ENCODE data around the gene ZNF791.

- TF ChIP-seq ZNF629 (CRISPR knock-in tag; conservative IDR thresholded peaks at IDR 0.05): no peak
- TF ChIP-seq, protein P1, sequence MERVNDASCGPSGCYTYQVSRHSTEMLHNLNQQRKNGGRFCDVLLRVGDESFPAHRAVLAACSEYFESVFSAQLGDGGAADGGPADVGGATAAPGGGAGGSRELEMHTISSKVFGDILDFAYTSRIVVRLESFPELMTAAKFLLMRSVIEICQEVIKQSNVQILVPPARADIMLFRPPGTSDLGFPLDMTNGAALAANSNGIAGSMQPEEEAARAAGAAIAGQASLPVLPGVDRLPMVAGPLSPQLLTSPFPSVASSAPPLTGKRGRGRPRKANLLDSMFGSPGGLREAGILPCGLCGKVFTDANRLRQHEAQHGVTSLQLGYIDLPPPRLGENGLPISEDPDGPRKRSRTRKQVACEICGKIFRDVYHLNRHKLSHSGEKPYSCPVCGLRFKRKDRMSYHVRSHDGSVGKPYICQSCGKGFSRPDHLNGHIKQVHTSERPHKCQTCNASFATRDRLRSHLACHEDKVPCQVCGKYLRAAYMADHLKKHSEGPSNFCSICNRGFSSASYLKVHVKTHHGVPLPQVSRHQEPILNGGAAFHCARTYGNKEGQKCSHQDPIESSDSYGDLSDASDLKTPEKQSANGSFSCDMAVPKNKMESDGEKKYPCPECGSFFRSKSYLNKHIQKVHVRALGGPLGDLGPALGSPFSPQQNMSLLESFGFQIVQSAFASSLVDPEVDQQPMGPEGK (CRISPR knock-in tag; IDR thresholded peaks at IDR 0.05): peak; percentile 64; the same call in 1 of the 2 replicates
- TF ChIP-seq HNRNPUL1 (IDR thresholded peaks at IDR 0.05; ENCODE audit: low read depth, low read length): no peak
- TF ChIP-seq GABPA (IDR thresholded peaks at IDR 0.05; ENCODE audit: low read depth, low read length): peak; percentile 65
- peak; percentile 91 for TF ChIP-seq GABPA (CRISPR knock-in tag; IDR thresholded peaks at IDR 0.05; ENCODE audit: low read depth)
- TF ChIP-seq SIX1 (CRISPR knock-in tag; IDR thresholded peaks at IDR 0.05; ENCODE audit: borderline replicate concordance): no peak
- TF ChIP-seq, protein P2, sequence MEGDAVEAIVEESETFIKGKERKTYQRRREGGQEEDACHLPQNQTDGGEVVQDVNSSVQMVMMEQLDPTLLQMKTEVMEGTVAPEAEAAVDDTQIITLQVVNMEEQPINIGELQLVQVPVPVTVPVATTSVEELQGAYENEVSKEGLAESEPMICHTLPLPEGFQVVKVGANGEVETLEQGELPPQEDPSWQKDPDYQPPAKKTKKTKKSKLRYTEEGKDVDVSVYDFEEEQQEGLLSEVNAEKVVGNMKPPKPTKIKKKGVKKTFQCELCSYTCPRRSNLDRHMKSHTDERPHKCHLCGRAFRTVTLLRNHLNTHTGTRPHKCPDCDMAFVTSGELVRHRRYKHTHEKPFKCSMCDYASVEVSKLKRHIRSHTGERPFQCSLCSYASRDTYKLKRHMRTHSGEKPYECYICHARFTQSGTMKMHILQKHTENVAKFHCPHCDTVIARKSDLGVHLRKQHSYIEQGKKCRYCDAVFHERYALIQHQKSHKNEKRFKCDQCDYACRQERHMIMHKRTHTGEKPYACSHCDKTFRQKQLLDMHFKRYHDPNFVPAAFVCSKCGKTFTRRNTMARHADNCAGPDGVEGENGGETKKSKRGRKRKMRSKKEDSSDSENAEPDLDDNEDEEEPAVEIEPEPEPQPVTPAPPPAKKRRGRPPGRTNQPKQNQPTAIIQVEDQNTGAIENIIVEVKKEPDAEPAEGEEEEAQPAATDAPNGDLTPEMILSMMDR (CRISPR knock-in tag; IDR thresholded peaks at IDR 0.05): no peak
- TF ChIP-seq, protein P3, sequence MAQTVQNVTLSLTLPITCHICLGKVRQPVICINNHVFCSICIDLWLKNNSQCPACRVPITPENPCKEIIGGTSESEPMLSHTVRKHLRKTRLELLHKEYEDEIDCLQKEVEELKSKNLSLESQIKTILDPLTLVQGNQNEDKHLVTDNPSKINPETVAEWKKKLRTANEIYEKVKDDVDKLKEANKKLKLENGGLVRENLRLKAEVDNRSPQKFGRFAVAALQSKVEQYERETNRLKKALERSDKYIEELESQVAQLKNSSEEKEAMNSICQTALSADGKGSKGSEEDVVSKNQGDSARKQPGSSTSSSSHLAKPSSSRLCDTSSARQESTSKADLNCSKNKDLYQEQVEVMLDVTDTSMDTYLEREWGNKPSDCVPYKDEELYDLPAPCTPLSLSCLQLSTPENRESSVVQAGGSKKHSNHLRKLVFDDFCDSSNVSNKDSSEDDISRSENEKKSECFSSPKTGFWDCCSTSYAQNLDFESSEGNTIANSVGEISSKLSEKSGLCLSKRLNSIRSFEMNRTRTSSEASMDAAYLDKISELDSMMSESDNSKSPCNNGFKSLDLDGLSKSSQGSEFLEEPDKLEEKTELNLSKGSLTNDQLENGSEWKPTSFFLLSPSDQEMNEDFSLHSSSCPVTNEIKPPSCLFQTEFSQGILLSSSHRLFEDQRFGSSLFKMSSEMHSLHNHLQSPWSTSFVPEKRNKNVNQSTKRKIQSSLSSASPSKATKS (CRISPR knock-in tag; IDR thresholded peaks at IDR 0.05): no peak
- no peak for TF ChIP-seq FOXP4 (CRISPR knock-in tag; IDR thresholded peaks at IDR 0.05)
- no peak for TF ChIP-seq TOPORS (CRISPR knock-in tag; IDR thresholded peaks at IDR 0.05)
- TF ChIP-seq, protein P4, sequence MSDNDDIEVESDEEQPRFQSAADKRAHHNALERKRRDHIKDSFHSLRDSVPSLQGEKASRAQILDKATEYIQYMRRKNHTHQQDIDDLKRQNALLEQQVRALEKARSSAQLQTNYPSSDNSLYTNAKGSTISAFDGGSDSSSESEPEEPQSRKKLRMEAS (IDR thresholded peaks at IDR 0.05): no peak
Measured at GRCh38 chr19:12611361-12611699, 610 bp downstream of the ZNF791 start.
